Measurements from ENCODE around the gene NUP153.

- TF ChIP-seq CTCF (IDR thresholded peaks at IDR 0.05; ENCODE audit: low read depth, low read length, poor library complexity, severe bottlenecking) = no peak
- TF ChIP-seq EZH2phosphoT487 (IDR thresholded peaks at IDR 0.05; ENCODE audit: borderline replicate concordance, low read length) = no peak
Observed at GRCh38 chr6:17744019-17744756, 37.5 kb upstream of the NUP153 start.

Data from DOHH2 (cell line).